Measurements from ENCODE around the gene C7orf57. TPM values are rescaled to one million over a fixed set of nuclear protein-coding genes. Genes with fewer than 3 reads are reported as not detected.

C7orf57 gene
- total RNA-seq, 1 donor from 2014 or later = not detected

GRCh38 chr7:48087349-48087748 lies 52.0 kb downstream of the C7orf57 start:
- no peak overlapping the region for H3K27ac Mint-ChIP-seq

GRCh38 chr7:48088559-48089045 lies 53.3 kb downstream of the C7orf57 start:
- Mint-ChIP-seq H3K36me3 (peaks cover 3% of the 10 kb centered on the region), H3K27ac (peak overlapping the region; percentile 76), H3K27me3 (ENCODE audit: low read depth) (peaks cover 18% of the 10 kb centered on the region), H3K4me1 (peaks cover 25% of the 10 kb centered on the region), H3K4me3 (peak overlapping the region; percentile 79), H3K9me3 (no peaks in the 10 kb centered on the region)
- TF ChIP-seq CTCF (IDR thresholded peaks at IDR 0.05; ENCODE audit: unreplicated experiment) = no peak
- DNase-seq (ENCODE audit: low spot score in 2 of 2, unreplicated experiment in 2 of 2) = peak in 1 of 2 experiments; percentile 51

More at GRCh38 chr7:48087349-48087748, 52.0 kb downstream of the C7orf57 start:
- no peak for TF ChIP-seq CTCF (IDR thresholded peaks at IDR 0.05; ENCODE audit: unreplicated experiment)
- DNase-seq (ENCODE audit: low spot score in 2 of 2, unreplicated experiment in 2 of 2) = no peak
- Mint-ChIP-seq H3K36me3 (peaks cover 3% of the 10 kb centered on the region), H3K27me3 (ENCODE audit: low read depth) (peaks cover 18% of the 10 kb centered on the region), H3K9me3 (no peaks in the 10 kb centered on the region), H3K4me1 (peaks cover 26% of the 10 kb centered on the region), H3K4me3 (no peak overlapping the region)

GRCh38 chr7:48089046-48090003 lies 54.0 kb downstream of the C7orf57 start, which contains the start of gene UPP1:
TSS of gene UPP1 (plus strand) at chr7:48089265. CDS start at chr7:48094784, 5,519 bp downstream.
- Mint-ChIP-seq H3K27me3 (ENCODE audit: low read depth) (peaks cover 18% of the 10 kb centered on the region), H3K36me3 (peaks cover 3% of the 10 kb centered on the region), H3K4me1 (peaks cover 25% of the 10 kb centered on the region), H3K9me3 (no peaks in the 10 kb centered on the region), H3K27ac (peak within 1 kb of the TSS; percentile 76), H3K4me3 (peak within 1 kb of the TSS; percentile 79)
- TF ChIP-seq CTCF (IDR thresholded peaks at IDR 0.05; ENCODE audit: unreplicated experiment) = no peak
- peak; percentile 39 to 72 for DNase-seq (ENCODE audit: low spot score in 2 of 2, unreplicated experiment in 2 of 2)

GRCh38 chr7:48090095-48090805 lies 54.9 kb downstream of the C7orf57 start:
- Mint-ChIP-seq H3K27me3 (ENCODE audit: low read depth) (peaks cover 18% of the 10 kb centered on the region), H3K36me3 (peaks cover 3% of the 10 kb centered on the region), H3K4me3 (peak overlapping the region; percentile 79), H3K4me1 (peaks cover 26% of the 10 kb centered on the region), H3K27ac (peak overlapping the region; percentile 47), H3K9me3 (no peaks in the 10 kb centered on the region)
- DNase-seq (ENCODE audit: low spot score in 2 of 2, unreplicated experiment in 2 of 2) = no peak
- no peak for TF ChIP-seq CTCF (IDR thresholded peaks at IDR 0.05; ENCODE audit: unreplicated experiment)

- H3K4me1 Mint-ChIP-seq = peaks cover 33% of the 10 kb centered on the region
- H3K9me3 Mint-ChIP-seq = no peaks in the 10 kb centered on the region
- TF ChIP-seq CTCF (IDR thresholded peaks at IDR 0.05; ENCODE audit: unreplicated experiment) = no peak
- H3K4me3 Mint-ChIP-seq = no peak overlapping the region
- peaks cover 3% of the 10 kb centered on the region for H3K36me3 Mint-ChIP-seq
- DNase-seq (ENCODE audit: low spot score in 2 of 2, unreplicated experiment in 2 of 2) = no peak
- H3K27ac Mint-ChIP-seq = no peak overlapping the region
- peaks cover 18% of the 10 kb centered on the region for H3K27me3 Mint-ChIP-seq (ENCODE audit: low read depth)
Measured at GRCh38 chr7:48091506-48092433, 56.4 kb downstream of the C7orf57 start.

Data from mesothelial cell of epicardium (in vitro differentiated cells).